ENCODE results near the gene UBA3.

The UBA3 gene

DNA sequence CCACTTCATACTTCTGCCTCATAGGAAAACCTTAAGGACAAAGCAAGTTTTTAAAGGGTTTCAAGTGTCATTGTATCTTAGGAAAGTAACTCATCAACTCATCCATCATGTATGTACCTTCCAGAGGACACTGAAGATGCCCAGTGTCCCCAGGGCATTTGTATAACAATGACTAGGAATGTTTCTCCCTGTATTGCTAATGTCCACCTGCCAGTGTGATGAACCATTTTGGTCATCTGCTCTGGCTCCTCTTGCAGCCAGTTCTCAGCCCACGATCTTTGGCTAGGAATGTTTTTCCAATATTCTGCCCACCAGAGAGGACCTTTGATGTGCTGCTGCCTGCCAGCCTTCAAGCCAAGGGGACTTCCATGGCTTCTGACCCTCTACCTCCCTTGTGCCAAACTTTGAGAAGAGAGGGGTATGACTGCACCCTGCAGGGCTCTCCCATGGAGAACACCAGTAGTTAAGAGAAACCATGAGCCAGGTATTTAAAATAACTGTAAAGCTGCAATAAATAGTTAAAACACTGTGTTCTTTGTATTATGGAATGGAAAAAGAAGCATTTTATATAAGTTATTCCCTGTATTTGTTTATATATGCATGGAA, 30.9 kb upstream of the UBA3 start:
- no peak overlapping the region for H3K4me3 ChIP-seq (ENCODE audit: low read length)
- DNase-seq, result no peak
- H3F3A ChIP-seq (ENCODE audit: insufficient read depth, low read length), result 0 out of 2 replicates have a peak, but pooled peaks cover 4% of the 10 kb centered on the region
- H3K9me2 ChIP-seq (replicated peaks; ENCODE audit: insufficient read depth, low read length), result no peaks in the 10 kb centered on the region
- no peak for TF ChIP-seq EZH2phosphoT487 (IDR thresholded peaks at IDR 0.05; ENCODE audit: low read length)
- TF ChIP-seq, protein P1, sequence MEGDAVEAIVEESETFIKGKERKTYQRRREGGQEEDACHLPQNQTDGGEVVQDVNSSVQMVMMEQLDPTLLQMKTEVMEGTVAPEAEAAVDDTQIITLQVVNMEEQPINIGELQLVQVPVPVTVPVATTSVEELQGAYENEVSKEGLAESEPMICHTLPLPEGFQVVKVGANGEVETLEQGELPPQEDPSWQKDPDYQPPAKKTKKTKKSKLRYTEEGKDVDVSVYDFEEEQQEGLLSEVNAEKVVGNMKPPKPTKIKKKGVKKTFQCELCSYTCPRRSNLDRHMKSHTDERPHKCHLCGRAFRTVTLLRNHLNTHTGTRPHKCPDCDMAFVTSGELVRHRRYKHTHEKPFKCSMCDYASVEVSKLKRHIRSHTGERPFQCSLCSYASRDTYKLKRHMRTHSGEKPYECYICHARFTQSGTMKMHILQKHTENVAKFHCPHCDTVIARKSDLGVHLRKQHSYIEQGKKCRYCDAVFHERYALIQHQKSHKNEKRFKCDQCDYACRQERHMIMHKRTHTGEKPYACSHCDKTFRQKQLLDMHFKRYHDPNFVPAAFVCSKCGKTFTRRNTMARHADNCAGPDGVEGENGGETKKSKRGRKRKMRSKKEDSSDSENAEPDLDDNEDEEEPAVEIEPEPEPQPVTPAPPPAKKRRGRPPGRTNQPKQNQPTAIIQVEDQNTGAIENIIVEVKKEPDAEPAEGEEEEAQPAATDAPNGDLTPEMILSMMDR (IDR thresholded peaks at IDR 0.05; ENCODE audit: low read length), result no peak
- no peak for TF ChIP-seq EZH2 (optimal IDR thresholded peaks at IDR 0.05; ENCODE audit: low read depth, low read length)
- H3K9me3 ChIP-seq (replicated peaks; ENCODE audit: insufficient read depth, low read length), result no peaks in the 10 kb centered on the region
- H3K36me3 ChIP-seq (replicated peaks; ENCODE audit: insufficient read depth, low read length), result no peaks in the 10 kb centered on the region
- no peaks in the 10 kb centered on the region for H4K20me1 ChIP-seq (ENCODE audit: insufficient read depth, low read length)
- H3K4me1 ChIP-seq (ENCODE audit: low read length), result peaks cover 18% of the 10 kb centered on the region
- H3K79me2 ChIP-seq (ENCODE audit: low read length), result peaks cover 4% of the 10 kb centered on the region
- H3K4me2 ChIP-seq (ENCODE audit: low read depth, low read length), result no peak overlapping the region
- H2AFZ ChIP-seq (ENCODE audit: low read length), result no peak overlapping the region
- H3K27me3 ChIP-seq (replicated peaks; ENCODE audit: insufficient read depth, low read length), result no peaks in the 10 kb centered on the region
- H3K27ac ChIP-seq (ENCODE audit: low read length), result no peak overlapping the region
- no peak overlapping the region for H3K9ac ChIP-seq (ENCODE audit: low read length)

DNA sequence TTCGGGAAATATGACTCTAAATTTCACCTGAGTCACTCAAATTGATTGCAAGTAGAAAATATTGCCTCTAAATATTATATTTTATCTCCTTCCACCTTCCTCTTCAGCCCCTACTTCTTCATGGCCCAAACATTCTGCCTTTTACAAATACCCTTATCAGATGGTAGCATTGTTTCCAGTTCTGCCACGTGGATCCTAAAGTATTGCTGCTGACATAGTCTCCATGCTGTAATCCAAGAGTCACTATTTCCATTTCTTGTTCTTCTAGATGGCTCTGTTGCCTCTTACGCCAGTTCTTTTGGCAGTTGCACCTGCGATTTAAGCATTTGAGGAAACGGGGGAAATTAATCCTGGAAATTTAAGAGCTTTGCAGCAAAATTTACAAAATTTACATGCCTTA, 28.6 kb upstream of the UBA3 start:
- no peak overlapping the region for H3K27ac ChIP-seq (ENCODE audit: low read length)

DNA sequence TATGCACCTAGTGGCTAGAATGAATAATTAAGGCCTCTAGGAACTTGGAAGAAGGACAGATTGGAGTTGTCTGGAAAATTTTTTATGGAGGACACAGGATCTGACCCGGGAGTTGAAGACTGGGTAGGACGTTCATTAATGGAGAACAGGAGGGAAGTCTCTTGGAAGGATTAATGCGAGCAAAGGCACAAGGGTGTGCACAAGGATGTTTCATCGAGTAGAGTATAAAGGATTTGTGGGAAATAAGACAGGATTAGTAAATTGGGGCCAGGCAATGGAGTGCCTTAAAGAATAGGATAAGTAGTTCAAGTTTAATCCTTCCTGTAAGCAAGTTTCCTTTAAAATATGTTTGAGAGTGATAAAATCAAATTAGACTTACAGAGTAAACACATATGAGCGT, 27.7 kb upstream of the UBA3 start:
- H3K36me3 ChIP-seq (replicated peaks; ENCODE audit: insufficient read depth, low read length), result 0 out of 2 replicates have a peak, but pooled peaks cover 6% of the 10 kb centered on the region
- no peak for TF ChIP-seq EZH2 (optimal IDR thresholded peaks at IDR 0.05; ENCODE audit: low read depth, low read length)
- TF ChIP-seq, protein P1 (IDR thresholded peaks at IDR 0.05; ENCODE audit: low read length), result no peak
- TF ChIP-seq EZH2phosphoT487 (IDR thresholded peaks at IDR 0.05; ENCODE audit: low read length), result no peak
- peaks cover 27% of the 10 kb centered on the region for H3K79me2 ChIP-seq (ENCODE audit: low read length)
- no peak overlapping the region for H2AFZ ChIP-seq (ENCODE audit: low read length)
- peaks cover 29% of the 10 kb centered on the region for H3F3A ChIP-seq (ENCODE audit: insufficient read depth, low read length)
- DNase-seq, result no peak
- no peaks in the 10 kb centered on the region for H4K20me1 ChIP-seq (ENCODE audit: insufficient read depth, low read length)
- no peak overlapping the region for H3K9ac ChIP-seq (ENCODE audit: low read length)
- no peak overlapping the region for H3K4me3 ChIP-seq (ENCODE audit: low read length)
- no peaks in the 10 kb centered on the region for H3K9me3 ChIP-seq (replicated peaks; ENCODE audit: insufficient read depth, low read length)
- no peak overlapping the region for H3K4me2 ChIP-seq (ENCODE audit: low read depth, low read length)
- no peak overlapping the region for H3K27ac ChIP-seq (ENCODE audit: low read length)
- peaks cover 31% of the 10 kb centered on the region for H3K4me1 ChIP-seq (ENCODE audit: low read length)
- H3K27me3 ChIP-seq (replicated peaks; ENCODE audit: insufficient read depth, low read length), result no peaks in the 10 kb centered on the region
- no peaks in the 10 kb centered on the region for H3K9me2 ChIP-seq (replicated peaks; ENCODE audit: insufficient read depth, low read length)

More for the DNA sequence above, 28.6 kb upstream of the UBA3 start:
- Histone ChIP-seq H3K27me3 (replicated peaks; ENCODE audit: insufficient read depth, low read length) (no peaks in the 10 kb centered on the region), H3K79me2 (ENCODE audit: low read length) (peaks cover 17% of the 10 kb centered on the region), H3F3A (ENCODE audit: insufficient read depth, low read length) (peaks cover 19% of the 10 kb centered on the region), H3K4me2 (ENCODE audit: low read depth, low read length) (no peak overlapping the region), H3K4me1 (ENCODE audit: low read length) (peaks cover 21% of the 10 kb centered on the region), H3K9me2 (replicated peaks; ENCODE audit: insufficient read depth, low read length) (no peaks in the 10 kb centered on the region), H3K36me3 (replicated peaks; ENCODE audit: insufficient read depth, low read length) (no peaks in the 10 kb centered on the region), H3K9me3 (replicated peaks; ENCODE audit: insufficient read depth, low read length) (no peaks in the 10 kb centered on the region), H2AFZ (ENCODE audit: low read length) (no peak overlapping the region), H3K9ac (ENCODE audit: low read length) (no peak overlapping the region), H4K20me1 (ENCODE audit: insufficient read depth, low read length) (no peaks in the 10 kb centered on the region), H3K4me3 (ENCODE audit: low read length) (no peak overlapping the region)
- no peak for DNase-seq
- TF ChIP-seq EZH2 (optimal IDR thresholded peaks at IDR 0.05; ENCODE audit: low read depth, low read length) (no peak), EZH2phosphoT487 (IDR thresholded peaks at IDR 0.05; ENCODE audit: low read length) (no peak)
- TF ChIP-seq, protein P1 (IDR thresholded peaks at IDR 0.05; ENCODE audit: low read length), result no peak
